ENCODE results near the gene LYRM1. TPM values are rescaled to one million over a fixed set of nuclear protein-coding genes. Genes with fewer than 3 reads are reported as not detected.
"Not testable (repeated sequence)": the region's sequence is repeated elsewhere in the genome, so short reads cannot be mapped to it uniquely, and the experiment has no call there.

The LYRM1 gene
- total and polyA plus RNA-seq, 8 donors, result 28.0 to 36.3 (median 29.6) TPM

DNA sequence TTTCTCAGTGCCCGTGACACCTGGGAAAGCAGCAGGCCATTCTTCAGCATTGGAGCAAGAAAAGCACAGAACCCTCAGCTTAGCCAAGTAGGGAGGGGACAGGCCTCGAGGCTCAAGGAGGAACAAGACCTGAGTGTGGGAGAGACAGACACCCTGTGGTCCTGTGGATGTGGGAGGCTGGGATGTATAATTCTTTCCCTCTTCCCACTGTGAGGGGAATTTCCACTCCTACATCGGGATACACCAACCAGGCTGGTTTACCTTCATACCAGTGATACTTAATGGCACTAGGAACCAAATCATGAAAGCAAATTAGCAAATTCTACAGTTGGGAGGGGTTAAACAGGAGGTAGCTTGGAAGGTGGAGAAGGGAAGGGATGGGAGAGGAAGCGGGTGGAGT lies 41.7 kb downstream of the LYRM1 start:
- Histone ChIP-seq H3K4me1 (peaks cover 0 to 8% of the 10 kb centered on the region in 2 donors), H3K36me3 (no peaks in the 10 kb centered on the region), H3K9me3 (no peaks in the 10 kb centered on the region), H3K4me3 (no peak overlapping the region), H3K27ac (no peak overlapping the region), H3K27me3 (no peaks in the 10 kb centered on the region)
- DNase-seq, result no peak
- no peak for TF ChIP-seq CTCF (IDR thresholded peaks at IDR 0.05)
- ATAC-seq, result no peak
- intact Hi-C loops (cut with DNase I), result no loop called here

DNA sequence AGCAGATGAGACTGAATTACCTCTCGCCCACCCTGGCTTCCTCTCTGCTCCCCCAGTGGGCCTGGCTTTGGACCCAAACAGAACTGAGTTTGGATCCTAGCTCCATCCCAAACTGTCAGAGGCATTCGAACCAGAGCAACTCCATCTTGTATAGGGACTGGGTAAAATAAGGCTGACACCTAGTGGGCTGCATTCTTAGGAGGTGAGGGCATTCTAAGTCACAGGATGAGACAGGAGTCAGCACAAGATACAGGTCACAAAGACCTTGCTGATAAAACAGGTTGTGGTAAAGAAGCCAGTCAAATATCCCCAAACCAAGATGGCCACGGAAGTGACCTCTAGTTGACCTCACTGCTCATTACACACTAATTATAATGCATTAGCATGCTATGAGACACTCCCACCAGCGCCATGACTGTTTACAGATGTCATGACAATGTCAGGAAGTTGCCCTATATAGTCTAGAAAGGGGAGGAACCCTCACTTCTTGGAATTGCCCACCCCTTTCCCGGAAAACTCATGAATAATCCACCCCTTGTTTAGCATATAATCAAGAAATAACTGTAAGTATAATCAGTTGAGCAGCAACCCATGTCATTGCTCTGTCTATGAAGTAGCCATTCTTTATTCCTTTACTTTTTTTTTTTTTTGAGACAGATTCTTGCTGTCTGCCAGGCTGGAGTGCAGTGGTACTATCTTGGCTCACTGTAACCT lies 44.4 kb downstream of the LYRM1 start:
- Histone ChIP-seq H3K27ac (no peak overlapping the region), H3K9me3 (no peaks in the 10 kb centered on the region), H3K4me3 (no peak overlapping the region), H3K27me3 (no peaks in the 10 kb centered on the region), H3K4me1 (peaks cover 0 to 8% of the 10 kb centered on the region in 2 donors), H3K36me3 (no peaks in the 10 kb centered on the region)
- DNase-seq (no peak), ATAC-seq (peak; percentile 21)
- intact Hi-C loops (cut with DNase I), result no loop called here
- TF ChIP-seq CTCF (IDR thresholded peaks at IDR 0.05), result no peak

GRCh38 chr16:20945575-20945875 lies 45.0 kb downstream of the LYRM1 start:
- H3K27me3 ChIP-seq; H3K9me3 ChIP-seq; H3K27ac ChIP-seq; DNase-seq; H3K36me3 ChIP-seq; intact Hi-C loops (cut with DNase I); H3K4me3 ChIP-seq; H3K4me1 ChIP-seq; ATAC-seq: not testable (repeated sequence)

- ATAC-seq (no peak), DNase-seq (no peak)
- Histone ChIP-seq H3K27me3 (no peaks in the 10 kb centered on the region), H3K4me1 (peaks cover 0 to 7% of the 10 kb centered on the region in 2 donors), H3K4me3 (no peak overlapping the region), H3K9me3 (no peaks in the 10 kb centered on the region), H3K36me3 (no peaks in the 10 kb centered on the region), H3K27ac (no peak overlapping the region)
- no peak for TF ChIP-seq CTCF (IDR thresholded peaks at IDR 0.05)
- intact Hi-C loops (cut with DNase I), result no loop called here
These were observed 45.6 kb downstream of the LYRM1 start for GRCh38 chr16:20946015-20946629.

- no peaks in the 10 kb centered on the region for H3K27me3 ChIP-seq
- no peaks in the 10 kb centered on the region for H3K9me3 ChIP-seq
- no peak overlapping the region for H3K4me3 ChIP-seq
- intact Hi-C loops (cut with DNase I), result no loop called here
- no peak for TF ChIP-seq CTCF (IDR thresholded peaks at IDR 0.05)
- H3K27ac ChIP-seq, result no peak overlapping the region
- no peak for ATAC-seq
- no peaks in the 10 kb centered on the region for H3K4me1 ChIP-seq
- DNase-seq, result no peak
- H3K36me3 ChIP-seq, result no peaks in the 10 kb centered on the region
These were observed 47.9 kb downstream of the LYRM1 start for GRCh38 chr16:20948444-20948843.

- intact Hi-C loops (cut with DNase I), result no loop called here
- H3K4me1 ChIP-seq, result no peaks in the 10 kb centered on the region
- no peak for DNase-seq
- H3K27me3 ChIP-seq, result no peaks in the 10 kb centered on the region
- no peak overlapping the region for H3K27ac ChIP-seq
- no peaks in the 10 kb centered on the region for H3K9me3 ChIP-seq
- no peaks in the 10 kb centered on the region for H3K36me3 ChIP-seq
- ATAC-seq, result no peak
- no peak for TF ChIP-seq CTCF (IDR thresholded peaks at IDR 0.05)
- no peak overlapping the region for H3K4me3 ChIP-seq
These were observed 49.1 kb downstream of the LYRM1 start for GRCh38 chr16:20949660-20950059.
